Germinal center (tissue), 1 donor: ENCODE data around the gene NRCAM.

ENCODE experiments used
- DNase-seq: peaks from one replicate; pipeline ENCODE4 v3.0.0; 2012; ENCODE audit warnings: mixed read lengths, low spot score

The NRCAM gene

DNA sequence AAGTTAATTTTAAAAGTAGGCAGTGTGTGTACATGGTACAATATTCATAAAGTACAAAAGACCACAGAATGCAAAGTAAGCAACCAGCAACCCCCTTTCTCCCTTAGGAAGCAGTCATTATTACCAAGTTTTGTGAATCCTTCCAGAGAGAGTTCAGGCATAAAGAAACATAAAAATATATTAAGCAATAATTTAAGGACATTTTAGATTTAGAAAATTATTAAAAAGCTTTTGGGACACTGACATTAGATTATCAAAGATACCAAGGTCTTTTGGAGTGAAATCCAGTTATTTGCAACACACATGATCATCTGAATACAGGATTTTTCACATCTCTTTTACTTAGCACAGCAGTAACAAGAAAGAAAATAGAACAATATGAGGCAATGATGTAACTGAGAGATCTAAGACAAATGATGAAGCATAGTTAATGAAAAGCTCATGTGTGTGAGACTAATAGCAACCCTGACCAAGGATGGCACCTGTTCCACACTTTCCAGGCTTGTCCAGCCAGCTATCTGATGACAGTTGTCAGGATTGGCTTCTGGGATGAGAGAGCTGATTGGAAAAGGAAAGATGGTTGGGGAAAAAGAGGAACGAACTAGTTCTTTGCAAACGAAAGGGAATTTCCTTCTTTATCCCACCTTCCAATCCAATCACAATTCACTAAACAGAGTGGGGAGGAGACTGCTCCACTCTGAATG, 210.6 kb downstream of the NRCAM start:
- no peak for DNase-seq

DNA sequence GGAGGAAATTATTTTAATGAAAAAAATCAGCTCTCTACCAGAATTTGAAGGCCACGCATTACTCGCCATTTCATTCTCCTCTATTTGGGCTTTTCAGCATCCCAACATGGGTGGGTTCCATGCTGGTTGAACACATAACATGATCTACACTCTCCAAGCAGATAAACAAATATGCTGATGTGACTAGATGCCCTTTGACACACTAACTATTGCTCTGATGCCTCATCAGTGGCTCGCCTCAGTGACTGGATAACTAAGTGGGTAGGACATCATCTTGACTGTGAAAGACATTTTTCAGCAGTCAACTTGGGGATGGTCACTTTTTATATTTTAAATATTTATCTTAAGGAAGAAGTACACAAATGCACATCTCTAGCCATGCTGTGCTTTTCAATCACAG, 212.1 kb downstream of the NRCAM start:
- DNase-seq, result no peak

DNA sequence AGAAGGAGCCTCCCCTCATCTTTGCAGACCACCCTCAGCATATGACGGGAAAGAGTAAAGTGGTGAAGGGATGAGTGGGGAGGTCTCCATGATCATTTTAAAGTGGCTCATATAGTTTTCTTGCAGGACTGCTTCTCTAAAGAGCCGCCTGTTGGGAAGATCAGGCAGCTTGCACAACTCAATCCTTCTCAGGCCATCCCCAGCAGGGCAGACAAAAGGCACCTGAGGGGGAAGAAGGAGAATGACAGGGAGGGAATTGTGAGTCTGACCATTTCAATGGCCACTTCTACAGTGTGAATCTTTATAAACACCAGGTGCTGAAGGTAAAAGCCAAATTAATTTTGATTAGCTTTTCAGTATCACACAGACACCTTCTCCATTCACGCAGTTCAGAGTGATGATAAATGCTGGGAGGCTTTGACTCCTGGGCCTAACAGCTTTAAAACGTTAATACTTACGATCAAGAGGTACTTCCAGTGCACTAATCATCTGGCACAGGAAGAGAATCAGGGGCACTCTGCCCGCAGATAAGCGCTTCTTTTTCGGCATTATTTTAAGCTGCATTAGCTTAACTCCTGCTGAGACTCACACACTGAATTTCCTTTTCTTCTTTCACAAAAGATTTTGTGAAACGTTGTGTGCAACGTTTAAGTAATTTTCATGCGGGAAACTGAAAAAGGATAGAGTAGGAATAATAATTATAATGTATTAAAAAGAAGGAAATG, 216.6 kb downstream of the NRCAM start:
- no peak for DNase-seq

DNA sequence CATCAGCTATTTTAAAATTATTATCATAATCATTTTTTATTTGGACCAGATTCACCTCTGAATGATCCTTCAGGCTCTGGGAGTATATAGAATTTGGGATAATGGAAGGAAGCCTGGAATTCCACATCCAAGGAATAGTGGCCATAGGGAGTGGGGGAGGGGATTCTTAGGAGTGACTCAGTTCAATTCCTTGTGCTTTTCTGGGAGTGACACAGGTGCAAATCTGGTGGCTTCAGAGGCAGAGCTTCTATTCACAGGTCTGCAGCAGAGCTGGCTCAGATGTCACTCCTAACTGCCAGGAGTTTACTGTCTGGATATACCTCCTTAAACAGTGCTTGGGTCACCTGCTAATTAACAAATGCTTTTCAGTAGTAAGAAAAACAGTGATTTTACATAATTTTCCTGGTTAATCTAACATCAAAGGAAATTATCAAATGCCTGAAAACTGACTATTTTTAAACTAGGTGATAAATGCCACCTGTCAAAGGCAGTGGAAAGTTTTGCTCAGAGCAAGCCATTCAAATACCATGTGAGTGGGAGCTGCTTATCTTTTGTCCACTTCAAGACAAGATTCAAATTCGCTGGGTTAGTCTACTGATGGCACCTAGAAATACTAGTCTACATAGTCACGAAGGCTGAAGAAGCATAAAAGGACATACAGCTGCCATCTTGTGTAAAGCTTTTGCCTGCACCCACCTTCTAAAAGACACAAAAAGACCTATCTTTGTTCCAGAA, 219.4 kb downstream of the NRCAM start:
- DNase-seq, result no peak

DNA sequence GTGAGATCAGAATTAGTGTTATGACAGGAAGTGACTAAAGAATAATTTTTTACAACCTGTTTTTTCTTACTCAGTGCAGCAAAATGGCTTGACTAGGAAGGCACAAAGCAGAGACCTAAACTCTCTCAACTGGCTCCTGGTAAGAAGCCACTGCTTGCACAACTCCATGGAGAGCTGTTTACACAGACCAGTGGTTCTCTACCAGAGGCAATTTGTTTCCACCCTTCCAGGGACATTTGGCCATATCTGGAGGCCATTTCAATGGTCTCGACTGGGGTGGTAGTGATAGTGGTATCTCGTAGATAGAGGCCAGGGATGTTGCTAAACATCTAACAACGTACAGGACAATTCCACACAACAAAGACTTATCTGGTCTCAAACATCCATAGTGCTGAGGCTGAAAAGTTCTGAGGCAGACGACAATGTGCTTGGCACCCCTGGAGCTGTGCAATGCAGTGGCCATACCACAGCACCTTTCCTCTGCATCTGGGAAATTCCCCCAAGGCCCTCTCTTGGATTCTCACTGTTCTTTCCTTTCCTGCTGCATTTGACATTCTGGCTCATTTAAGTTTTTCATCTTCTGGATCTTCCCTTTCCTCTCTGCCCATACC, 220.7 kb downstream of the NRCAM start:
- no peak for DNase-seq

DNA sequence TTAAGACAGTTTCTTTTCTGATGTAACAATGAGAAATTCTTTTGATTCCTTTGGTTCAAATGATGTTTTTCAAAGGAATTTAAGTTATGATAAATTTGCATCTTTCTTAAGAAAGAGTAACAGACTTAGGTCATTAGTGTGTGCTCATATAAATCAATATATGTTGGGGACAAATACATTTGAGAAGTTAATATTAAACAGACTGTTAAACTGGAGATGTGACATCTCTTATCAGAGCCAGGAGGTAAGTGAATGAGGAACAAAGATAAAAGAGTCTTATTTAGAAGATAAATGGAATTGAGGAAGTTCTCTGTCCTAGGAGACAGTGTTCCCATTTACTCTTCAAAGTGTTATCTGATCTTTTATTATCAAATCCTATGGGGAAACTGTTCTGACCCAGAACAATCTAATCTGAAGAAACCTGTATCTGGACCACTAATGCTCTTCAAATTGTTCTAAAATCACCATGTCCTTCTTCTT, 221.2 kb downstream of the NRCAM start:
- no peak for DNase-seq

DNA sequence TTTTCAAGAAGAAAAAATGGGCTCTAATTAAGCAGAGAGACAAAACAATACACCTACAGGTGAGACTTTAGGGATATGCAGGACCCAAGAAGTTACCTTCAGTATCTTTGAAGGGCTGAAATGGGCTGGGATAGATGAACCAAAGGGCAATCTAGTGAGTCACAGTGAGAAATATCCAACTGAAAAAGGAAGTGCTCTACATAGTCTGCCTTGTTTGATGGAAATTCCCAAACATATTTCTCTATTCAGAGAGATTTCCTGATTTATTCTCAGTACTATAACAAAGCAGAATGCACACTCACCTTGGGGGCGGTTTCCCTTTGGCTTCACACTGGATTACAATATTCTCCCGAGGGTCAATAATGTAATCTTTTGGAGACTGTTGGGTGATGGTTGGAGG, 222.0 kb downstream of the NRCAM start:
- no peak for DNase-seq

DNA sequence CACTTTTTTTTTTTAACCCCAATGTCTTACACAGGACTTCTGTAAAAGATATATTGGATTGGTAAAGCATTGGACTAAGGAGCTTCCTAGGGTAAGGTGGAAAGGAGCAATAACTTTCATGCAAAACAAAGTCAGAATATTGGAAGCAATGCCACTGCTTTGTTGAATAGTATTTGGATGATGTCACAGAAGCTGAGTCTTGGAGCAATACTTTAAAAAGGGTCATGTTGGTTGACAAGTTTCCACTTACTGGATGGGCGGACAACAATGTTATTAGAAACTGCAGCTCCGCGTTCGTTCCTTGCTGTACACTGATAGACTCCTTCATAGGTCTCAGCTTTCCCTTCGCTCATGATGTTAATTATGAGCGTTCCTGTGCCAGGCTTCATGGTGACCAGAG, 224.2 kb downstream of the NRCAM start:
- no peak for DNase-seq

DNA sequence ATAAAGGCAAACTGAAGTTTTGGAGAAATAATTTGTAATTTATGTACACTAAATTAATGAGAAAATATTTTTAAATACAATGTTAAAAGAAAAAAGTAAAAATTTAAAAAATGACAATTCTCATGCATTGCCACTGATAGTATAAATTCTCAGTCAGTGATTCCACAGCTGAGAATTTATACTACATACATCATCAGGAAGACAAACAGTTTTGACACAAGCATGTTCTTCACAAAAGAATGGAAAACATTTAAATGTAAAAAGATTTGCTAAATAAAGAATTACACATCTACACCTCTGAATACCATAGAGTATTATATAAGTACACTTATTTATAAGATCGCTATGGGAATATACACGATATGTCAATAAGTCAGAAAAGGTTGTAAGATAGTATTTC, 225.0 kb downstream of the NRCAM start:
- no peak for DNase-seq

DNA sequence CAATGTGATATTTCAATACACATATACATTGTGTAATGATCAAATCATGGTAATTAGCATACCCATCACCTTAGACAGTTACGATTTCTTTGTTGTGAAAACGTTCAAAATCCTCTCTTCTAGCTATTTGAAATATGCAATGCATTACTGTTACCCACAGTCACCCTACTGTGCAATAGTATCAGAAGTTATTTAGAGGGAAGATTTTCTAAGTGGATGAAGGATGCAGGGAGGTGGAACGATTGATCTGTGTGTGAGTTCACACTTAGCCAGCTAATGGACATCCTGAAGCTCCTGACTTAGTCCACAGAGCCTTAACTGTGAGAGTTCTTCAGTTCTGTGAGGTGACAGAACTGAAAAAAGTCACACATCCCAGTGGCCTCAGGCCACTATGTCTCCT, 228.9 kb downstream of the NRCAM start:
- DNase-seq, result no peak

DNA sequence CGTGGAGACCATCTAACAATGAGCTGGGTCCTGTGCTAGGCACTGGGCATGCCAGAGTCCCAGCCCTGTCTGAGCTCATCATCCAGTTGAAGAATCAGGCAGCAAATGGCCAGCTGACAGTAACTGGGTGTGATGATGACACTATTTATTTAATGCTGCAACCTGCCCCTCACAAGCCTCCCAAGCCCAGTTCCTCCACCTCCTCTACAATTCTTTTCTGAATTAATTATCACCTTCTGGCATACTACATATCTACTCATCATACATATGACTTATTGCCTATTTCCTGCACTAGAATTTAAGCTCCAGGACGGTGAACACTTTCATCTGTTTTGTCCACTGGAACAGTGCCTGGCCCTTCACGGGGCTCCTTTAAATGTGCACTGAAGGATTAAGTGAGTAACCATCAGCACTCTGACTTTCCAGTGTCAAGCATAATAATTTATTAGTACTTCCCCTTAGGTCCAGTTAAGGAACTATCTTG, 229.4 kb downstream of the NRCAM start:
- no peak for DNase-seq

DNA sequence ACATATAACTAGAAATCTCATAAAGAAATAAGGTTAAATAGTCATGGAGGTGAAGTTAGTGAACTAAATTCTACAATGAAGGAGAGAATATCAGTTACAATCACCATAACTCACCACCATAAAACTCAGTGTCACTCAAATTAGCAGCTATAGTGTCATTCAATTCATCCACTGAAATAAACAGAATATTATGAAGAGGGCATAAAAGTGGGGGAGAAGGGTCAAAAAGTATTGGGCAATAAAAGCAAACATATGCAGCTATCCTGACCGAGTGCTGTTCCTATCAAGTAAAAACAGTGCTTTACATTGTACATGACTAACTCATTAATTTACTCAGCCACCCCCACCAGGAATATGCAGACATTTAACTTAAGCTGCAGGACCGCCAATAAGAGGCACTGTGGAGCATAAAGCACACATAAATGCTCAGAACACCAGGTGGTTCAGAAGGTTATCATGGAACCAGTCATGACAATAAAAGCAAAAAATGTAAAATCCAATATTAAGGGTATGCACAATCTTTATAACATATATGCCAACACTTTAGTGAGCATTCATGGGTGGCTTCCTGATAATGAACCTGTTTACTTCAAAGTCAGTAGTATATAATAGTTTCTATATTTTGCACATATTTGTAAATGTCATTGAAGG, 230.6 kb downstream of the NRCAM start:
- no peak for DNase-seq

DNA sequence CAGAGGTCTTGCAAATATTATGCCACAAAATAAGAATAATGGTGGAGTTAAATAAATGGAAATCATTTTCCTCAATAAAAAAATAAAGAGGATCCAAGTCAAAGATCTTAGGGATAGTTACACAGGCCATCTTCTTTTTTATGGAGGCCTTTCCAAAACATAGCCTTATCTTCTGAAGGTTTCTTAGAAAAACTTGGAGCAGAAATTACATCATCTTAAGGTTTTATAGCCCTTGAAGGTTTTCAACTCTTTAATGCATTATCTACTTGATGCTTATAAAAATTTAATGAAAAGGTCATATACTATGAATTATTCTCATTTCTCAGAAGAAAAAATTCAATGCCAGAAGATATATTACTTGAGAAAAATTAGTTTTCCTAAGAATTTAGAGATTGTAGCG, 231.8 kb downstream of the NRCAM start:
- no peak for DNase-seq

DNA sequence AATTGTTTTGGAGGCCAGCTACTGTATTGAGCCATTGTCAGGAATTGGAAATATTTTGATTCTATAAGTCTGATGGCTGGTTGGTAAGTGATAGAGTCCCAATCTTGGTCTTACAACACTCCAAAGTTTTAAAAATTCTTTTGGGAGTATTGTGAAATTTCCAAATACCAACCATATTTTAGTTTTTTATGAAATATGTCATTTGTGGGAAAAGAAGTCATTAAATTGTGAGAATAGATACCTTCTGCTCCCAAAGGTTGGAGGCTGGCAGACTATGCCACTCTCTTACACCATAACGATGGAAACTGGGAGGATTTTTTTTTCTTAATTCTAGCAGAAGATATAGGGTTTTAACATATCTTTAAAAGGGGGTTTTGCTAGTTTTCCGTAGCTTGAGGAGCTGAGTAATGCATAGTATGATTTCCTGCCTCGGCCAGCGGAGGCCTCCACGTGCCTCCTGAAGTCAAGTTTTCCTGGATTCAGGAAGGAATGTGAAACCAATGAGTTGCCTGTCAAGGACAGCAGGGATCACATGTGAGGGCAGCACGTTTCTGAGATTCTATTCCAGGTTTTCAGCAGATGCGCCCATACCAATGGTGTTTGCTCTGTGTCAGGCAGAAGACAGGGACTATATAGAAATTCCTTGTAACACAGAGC, 233.9 kb downstream of the NRCAM start:
- DNase-seq, result no peak

DNA sequence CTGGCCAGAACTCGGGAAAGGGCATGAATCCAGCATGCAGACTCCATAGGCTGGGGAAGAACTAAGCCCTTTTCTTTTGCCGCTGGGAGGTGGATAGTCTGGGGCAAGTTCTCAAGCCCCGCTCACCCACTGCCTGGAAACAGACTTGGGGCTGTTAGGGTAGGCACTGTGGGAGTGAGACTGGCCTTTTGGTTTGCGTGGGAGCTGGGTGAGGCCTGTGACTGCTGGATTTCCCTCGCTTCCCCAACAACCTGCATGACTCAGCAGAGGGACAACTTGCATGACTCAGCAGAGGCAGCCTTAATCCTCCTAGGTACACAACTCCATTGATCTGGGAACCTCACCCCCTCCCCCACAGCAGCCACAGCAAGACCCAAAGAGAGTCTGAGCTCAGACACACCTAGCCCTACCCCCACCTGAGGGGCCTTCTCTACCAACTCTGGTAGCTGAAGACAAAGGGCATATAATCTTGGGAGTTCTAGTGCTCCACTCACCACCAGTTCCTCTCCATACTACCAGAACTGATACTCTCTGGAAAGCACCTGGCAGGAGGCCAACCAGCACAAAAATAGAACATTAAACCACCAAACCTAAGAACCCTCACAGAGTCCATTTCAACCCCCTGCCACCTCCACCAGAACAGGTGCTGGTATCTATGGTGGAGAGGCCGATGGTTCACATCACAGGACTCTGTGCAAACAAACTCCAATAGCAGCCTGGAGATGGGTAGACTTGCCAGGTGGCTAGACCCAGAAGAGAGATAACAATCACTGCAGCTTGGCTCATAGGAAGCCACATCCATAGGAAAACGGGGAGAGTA, 244.6 kb downstream of the NRCAM start:
- DNase-seq, result no peak

DNA sequence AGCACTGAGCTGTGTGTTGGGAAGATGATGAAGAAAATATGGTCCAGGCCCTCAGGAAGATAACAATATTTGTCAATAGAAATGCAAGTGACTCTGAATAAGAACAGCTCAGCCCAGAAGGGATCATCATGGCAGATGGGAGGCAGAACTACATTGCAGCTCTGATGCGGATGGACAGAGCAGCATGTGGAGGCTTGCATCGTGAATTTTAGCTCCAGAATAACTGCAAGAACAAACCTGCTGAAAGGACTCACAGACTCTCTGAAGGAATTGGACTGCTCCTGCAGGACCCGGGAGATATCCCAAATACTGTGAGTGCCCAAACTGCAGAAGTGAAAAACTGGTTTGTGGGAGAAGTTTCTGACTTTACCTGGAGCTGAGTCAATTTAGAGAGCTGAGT, 245.4 kb downstream of the NRCAM start:
- DNase-seq, result no peak

DNA sequence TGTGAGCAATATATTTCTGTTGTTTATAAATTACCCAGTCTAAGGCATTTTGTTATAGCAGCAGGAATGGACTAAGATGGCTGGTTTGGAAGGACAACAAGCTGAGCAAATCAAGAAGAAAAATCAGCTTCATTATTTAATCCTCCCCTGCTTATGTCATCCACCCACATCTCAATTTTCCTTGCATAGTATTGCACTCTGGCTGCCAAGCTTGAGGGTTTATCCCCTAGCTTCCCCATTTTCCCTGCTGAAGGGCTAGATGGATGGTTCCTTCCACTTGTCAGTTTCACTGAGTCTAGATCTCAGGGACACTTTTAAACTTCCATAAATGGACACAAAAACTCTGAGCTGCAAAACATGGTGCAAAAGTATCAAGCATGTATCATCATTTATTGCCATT, 250.9 kb downstream of the NRCAM start:
- DNase-seq, result no peak

DNA sequence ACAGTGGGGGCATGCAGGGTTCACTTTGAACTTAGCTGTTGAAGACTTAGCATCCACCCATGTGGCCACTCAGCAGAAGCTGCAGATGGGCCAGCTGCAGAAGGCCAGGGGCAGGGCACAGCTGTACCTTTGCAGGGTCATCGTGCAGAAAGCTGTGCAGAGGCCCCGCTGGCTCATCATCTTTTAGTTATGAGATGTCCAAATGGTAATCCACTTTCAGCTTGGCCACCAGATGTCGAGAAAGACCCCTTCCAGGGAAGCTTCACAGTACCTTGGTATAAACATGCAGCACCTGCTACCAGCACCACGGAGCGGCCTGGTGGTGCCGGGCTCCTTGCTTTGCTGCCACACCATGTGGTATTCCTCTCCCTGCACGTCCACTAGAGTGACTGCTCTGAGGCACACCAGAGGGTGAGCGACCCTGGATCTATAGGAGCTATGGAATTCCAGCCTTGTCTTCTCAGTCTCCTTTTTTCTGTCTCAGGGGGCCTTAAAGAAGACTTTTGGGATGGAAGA, 251.9 kb downstream of the NRCAM start:
- no peak for DNase-seq

DNA sequence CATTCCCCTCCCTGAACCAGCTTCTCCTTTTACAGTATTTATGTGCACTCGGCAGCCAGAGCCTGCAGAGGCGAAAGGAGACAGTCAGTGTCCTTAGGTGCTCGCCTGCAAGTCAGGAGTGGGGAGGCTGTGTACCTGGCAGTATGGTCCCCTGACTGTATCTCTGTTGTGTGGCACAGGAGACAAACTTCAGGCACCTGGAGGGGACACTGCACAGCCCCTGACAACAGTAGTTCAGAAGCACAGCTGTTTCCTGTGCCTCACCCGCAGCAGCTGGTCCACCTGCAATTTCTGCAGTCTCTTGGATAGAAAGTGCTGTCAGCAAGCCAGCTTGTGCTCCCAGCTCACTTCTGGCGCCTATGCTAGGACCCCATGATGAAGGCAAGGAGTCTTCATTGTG, 252.7 kb downstream of the NRCAM start:
- no peak for DNase-seq

DNA sequence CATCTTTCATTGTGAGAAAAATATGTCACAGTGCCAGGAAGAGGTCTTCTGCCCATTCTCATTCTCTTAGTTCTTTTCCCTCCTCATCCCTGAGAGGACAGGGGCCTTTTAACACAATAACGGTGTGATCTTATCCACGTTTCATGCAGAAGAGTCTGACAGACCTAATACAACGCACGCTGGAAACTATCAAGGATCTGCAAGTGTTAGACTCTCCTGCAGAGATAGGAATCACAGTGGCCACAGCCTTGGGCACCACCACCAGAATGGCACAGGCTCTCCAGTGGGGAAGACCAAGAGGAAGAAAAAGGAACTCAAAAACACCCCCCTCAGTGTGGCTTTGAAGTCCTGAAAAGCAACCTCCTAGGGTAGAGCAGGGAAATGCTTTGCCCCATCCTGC, 253.5 kb downstream of the NRCAM start:
- DNase-seq, result no peak
